ENCODE data around the gene SYT1.
A peak's percentile ranks its signal among the peaks of the same experiment; 100 is the strongest.
"Not testable (repeated sequence)": the region's sequence is repeated elsewhere in the genome, so short reads cannot be mapped to it uniquely, and the experiment has no call there.

SYT1 gene

DNA sequence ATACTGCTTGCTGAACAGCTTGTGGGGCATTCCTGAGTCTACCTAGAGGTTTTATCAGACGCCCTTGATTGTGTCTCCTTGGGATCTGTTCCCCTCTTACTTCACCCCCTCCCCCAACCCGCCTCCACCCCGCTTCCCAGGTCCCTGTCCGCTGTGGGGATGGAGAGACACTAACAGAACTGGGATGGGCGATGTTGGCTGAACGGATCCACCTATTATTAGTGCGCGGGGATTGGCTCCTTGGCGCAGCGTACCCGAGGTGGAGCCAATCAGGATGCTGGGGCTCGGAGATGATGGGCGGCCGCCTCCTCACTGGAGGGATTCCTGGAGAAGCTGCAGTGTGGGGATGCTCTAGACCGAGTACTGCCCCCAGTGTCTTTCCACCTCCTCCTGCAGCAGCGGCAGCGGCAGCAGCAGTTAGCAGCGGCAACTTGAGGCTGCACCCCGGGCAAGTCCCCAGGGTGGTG lies at the start of gene SYT1:
Gene SYT1, plus strand, starts transcription at position 372 of the 467 bp plus-strand sequence.
- peak; percentile 93 to 99 (median 98) for DNase-seq

DNA sequence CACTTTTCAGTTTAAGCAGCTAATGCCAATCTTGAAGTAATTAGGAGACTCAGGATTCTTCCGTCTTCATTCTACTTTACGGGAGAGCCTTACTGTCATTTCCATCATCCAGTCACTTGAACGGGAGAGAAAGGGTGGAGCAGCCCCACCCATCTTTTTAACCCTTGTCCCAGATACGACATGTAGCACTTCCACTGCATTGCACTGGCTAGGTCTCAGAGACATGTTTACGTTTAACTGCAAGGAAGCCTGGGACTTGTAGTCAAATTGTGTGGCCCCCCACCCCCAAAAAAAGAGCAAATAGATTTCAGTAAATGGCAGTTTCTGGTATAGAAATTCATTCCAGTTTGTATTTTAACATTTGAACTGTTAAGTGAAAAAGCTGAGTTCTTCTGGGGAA lies 46.1 kb upstream of the SYT1 start:
- DNase-seq: no peak

DNA sequence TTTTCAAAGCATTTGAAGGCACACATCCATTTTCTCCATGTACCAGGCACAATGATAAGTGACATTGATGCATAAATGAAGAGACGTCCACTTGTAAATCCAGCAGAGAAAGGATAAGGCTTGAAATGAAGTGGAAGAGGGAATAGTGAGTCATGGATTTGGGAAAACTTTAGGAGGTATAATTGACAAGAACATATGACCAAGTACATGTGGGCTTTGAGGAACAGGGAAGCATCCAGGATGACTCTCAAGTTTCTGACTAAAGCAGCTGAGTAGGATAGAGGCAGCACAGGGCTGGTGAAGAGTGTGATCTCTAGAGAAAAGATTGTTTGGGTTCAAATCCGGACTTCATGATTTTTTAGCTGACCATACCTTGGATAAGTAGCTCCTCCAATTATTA lies 43.6 kb upstream of the SYT1 start:
- DNase-seq: no peak

DNA sequence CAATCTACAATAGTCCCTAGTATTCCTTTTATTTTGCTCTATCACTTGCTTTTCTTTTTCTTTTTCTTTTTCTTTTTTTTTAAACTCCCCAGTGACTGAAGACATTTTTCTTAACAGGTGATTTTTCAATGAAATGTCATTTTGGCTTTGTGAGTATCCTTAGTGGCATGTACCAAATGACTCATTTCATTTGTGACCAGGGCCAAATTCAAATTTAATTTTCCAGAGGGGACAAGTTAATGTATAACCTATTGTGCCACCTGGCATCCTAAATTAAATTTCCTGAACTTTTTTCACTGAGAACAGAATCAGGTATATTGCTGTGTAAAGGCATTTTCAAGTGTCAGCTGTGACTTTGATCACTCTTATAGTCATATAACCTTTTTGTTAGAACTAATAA lies 39.7 kb upstream of the SYT1 start:
- no peak for DNase-seq

DNA sequence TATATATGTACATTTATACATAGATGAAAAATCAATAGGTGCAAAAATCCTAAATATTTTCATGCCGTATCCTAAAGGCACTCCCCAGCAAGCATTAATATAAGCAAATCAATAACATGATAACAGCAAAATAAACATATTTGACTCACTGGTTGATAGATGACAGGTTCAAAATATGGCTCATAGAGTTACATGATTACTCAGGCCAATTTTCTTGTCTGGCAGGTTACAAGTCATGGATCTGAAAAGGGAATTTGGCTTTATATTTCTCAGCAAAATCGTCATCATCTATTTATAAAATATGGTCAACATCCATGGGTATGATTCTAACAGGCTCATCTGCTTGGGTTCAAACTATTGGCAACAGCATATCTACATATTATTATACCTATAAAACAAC lies 34.9 kb upstream of the SYT1 start:
- no peak for DNase-seq

DNA sequence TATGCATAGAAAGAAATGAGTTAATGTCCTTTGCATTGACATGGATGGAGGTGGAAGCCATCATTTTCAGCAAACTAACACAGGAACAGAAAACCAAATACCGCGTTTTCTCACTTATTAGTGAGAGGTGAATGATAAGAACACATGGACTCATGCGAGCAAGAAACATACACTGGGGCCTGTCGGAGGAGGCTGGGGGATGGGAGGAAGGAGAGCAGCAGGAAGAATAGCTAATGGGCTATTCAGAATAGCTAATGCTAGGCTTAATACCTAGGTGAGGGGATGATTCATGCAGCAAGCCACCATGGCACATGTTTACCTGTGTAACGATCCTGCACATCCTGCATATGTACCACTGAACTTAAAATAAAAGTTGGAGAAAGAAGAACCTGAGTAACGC lies 29.1 kb upstream of the SYT1 start:
- DNase-seq: peak in 2 of 3 experiments; percentile 2 to 24

DNA sequence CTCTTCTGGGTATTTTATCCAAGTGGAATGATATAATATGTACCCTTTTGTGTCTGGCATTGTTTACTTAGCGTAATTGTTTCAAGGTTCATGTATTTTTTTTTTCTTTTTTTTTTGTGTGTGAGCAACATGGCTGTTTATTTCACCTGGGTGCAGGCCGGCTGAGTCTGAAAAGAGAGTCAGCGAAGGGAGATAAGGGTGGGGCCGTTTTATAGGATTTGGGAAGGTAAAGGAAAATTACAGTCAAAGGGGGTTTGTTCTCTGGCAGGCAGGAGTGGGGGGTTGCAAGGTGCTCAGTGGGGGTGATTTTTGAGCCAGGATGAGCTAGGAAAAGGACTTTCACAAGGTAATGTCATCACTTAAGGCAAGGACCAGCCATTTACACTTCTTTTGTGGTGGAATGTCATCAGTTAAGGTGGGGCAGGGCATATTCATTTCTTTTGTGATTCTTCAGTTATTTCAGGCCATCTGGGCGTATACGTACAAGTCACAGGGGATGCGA lies 24.0 kb upstream of the SYT1 start:
- not testable (repeated sequence) for DNase-seq

DNA sequence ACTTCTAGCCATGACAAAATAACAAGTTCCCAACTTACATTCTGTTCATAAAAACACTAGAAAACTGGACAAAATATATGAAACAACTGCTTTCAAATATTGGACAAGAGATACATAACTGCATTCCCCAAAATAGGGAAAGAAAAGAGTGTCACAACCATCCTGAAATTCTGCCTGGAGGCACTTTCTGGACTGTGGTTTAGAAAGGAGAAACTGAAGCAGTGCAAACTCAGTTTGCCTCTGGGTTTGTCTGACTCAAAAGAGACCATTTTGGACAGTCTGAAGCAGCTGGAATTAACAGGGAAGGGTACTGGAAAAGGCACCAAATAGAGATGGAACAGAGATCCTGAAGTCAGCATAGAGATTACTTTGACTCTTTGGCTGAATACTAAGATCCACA lies 11.3 kb upstream of the SYT1 start:
- no peak for DNase-seq

DNA sequence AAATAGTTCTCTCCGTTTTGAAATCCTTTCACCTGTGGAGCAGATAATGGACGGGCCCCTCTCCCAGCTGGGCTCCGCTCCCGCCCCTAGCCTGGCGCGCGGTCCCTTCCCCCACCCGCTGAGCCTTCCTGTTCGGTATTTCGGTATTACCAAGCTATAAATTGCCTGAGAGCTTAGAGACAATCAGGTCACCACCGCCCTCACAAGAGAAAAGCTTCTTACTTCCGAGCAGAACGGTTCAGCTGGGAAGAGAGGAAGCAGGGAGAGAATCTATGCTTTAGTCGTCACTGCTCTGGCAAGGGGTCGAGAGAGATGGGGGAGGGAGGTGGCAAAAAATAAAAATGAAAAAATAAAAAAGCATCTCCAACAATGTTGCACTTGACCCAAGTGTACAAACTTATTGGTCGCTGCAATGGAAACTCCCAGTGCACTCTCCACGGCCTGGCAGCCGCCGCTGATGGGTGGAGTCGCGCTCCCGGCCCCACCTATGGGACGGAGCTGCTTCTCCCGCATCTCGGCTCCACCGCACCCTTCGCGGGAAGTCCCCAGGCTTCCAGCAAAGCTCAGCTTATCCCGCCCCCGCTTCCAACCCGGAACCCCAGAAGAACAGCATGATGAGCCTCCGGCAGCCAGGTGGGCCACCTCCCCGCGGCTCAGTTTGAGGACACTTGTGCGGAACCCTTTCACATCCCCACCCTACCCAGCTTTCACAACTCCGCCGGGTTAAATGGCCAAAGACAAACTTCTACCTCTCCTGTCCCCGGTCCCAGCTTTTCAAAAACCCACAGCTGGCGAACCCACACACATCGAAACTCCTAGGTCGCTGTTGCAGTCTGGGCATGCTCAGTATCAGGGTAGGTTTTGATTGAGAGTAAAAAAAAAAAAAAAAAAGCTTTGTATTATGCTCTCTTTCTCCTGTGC lies 832 bp upstream of the SYT1 start:
- peak; percentile 75 to 97 (median 92) for DNase-seq

DNA sequence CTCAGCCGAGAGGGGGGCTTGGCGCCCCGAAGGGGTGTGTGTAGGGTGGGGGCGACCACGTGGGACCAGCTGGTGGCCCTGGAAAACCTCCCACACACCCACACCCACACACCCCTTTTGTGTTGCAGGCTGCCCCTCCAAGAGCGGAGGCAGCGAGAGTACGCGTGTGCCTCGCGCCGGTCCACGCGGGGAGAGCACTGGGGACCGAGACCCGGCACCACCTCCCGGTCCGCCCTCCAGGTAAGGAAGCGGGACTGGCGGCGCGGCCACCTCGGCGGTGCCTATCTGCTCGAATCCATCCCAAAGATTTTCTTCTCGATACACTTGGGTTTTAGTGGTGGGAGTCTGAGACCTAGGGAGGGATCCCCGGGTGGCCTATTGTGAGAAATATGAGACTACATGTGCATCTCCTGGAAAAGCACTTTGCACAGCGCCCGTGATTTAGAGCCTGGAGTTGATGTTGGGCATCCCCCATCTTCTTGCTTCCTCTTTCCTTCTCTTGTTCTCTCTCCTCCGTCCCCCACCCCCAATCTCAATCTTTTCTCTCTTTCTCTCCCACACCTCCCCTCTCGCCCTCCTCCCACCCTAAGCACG lies 393 bp downstream of the SYT1 start:
- DNase-seq: peak; percentile 59 to 94 (median 94)

DNA sequence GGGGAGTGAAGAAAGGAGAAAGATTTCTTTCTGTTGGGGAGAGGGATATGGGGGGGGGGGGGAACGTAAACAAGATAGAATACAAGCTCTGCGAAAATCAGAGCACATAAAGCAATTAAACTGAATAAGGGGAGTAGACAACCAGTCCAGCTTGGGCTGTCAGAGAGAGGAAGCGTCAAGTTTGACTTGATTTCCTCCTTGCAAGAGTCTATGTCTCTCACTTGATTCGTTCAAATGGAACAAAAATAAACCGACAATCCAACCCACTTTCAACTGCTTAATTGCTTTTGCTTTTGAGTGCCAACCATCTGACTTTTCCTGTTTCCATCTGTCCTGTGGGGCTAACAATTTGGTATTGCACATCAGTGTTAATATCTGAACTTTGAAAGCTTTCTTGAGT lies 942 bp downstream of the SYT1 start:
- peak; percentile 14 to 83 (median 78) for DNase-seq

DNA sequence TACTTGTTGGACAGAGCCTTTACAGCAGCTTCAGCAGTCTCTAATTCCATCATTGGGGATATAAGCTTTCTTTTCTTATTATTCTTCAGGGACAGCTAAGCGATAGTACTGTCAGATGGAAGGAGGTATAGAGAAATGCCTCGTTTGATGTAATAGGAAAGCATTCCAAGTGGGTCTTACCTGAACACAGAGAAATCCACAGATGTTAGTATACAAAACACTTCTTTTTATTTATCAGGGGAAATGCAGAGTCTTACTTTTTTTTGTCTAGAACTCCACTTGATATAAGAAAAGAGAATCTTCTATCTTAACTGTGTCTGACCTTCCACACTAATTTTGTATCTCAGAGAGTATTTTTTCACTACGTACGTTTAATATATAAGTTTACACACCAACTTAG lies 1.9 kb downstream of the SYT1 start:
- DNase-seq: peak in 1 of 3 experiments; percentile 74

DNA sequence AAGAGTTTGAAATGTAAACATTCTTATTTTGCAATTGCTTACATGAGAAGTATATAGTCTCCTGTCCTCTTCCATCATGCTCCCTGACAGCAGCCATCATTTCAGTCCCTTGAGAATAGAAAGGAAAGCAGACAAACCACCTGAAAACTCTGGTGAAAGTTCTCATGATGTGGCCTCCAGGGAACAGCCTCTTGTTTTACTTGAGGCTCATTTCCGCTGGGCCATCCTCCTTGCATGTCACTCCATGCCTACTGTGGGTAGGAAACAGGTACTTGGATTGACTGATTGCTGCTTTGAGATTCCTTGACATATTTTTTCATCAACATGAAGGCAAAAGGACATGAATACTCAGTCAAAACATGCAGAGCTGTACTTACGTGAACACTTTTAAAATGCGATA lies 6.0 kb downstream of the SYT1 start:
- peak in 1 of 3 experiments; percentile 50 for DNase-seq

DNA sequence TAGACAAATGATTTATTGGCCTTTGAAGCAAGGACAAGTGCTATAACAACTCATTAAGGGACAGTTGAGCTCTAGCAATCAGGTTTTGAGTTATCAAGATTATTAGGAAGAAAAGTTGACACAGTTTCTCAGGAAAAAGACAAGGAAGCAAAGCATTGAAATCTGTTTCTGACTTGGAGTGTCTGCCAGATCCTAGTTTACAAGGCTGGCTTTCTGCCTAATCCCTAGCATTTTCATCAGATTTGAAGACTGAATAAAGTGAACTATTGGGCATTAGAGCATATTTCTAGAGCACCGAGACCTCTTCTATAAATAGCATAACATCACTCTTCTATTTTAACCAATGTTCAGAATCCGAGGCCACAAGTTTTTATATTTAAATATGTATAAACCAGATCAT lies 7.0 kb downstream of the SYT1 start:
- DNase-seq: no peak

DNA sequence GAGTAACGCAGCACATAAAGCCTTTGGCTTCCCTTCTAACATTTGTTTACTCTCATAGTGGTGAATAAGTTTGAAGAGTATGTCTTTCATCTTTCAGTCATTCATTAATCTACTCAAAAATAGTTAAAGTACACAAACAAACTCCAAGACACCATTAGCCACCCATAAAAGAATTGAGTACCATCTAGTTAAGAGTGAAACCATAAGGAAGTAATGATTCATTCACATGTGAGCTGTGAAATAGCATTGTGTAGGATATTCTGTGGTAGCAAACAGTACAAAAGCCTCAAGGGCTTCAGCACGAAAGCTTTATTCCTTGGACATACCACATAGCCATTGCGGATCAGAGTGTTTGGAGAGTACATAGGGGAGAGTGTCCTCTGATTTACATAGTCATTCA lies 13.9 kb downstream of the SYT1 start:
- peak in 1 of 3 experiments; percentile 64 for DNase-seq

DNA sequence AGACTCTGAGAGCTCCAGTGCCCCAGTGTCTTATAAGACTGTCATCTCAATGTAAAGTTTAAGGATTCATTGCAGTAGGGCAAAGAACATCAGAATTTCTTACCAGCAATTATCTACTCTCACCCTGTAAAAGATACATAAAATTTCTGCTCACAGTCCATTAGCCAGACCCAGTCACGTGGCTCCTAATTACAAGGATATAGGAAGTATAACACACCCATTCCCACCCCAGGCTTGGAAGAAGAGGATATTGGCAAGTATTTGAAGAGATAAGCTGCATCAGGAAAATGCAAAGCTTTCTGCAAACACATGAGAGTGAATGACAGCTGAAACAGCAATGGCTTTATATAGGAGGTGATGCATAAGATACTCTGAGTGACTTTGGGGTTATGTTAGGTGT lies 14.3 kb downstream of the SYT1 start:
- DNase-seq: no peak

DNA sequence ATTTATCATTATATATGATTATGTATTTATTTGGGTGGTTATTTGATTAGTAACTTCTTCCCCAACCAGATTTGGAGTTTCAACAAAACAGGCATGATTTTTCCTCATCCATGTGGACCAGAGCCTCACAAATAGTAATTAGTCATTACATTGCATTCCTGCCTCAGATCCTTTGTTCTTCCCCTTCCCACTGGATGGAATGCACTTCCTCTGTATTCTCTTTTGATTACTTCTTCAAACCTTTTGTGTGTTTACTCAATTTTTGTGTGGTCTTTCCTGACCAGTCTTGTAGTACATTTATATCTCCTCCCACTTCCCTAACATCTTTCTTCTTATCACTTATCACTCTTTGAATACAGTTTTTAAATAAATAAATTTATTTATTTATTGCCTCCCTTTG lies 15.5 kb downstream of the SYT1 start:
- DNase-seq: no peak

DNA sequence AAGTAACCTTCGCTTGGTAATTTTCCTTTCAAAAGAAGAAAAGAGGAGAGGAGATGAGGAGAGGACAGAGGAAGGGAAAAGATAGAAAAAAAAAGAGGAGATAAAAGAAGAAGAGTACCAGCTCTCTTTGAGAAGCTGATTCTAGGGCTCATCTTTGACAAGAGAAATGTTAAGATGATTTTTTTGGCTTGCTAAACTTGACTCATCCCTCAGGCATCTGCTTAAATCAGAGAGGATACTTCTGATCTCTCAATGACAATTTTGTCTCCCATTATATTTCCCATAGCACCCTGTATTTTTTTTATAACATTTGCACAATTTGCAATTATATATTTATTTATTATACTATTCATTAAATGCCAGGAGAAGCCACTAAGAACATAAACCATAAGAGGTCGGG lies 17.1 kb downstream of the SYT1 start:
- DNase-seq: no peak

DNA sequence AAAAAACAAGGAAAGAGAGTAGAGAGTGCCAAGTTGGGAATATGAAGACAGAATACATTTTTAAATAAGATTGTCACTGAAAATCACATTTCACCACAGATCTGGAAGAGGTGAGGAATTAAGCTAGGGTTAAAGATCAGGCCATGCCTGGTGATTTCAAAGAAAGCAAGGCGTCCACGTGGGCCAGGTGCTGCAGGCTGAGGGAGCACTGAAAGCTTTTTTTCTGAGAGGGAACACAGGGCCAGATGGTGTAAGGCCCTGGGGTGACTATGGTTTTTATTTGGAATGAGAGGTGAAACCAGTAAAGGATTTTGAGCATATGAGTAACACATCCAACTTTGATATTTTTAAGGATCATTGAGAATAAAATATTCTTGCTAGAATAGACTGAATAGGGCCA lies 20.9 kb downstream of the SYT1 start:
- peak in 1 of 3 experiments; percentile 24 for DNase-seq

DNA sequence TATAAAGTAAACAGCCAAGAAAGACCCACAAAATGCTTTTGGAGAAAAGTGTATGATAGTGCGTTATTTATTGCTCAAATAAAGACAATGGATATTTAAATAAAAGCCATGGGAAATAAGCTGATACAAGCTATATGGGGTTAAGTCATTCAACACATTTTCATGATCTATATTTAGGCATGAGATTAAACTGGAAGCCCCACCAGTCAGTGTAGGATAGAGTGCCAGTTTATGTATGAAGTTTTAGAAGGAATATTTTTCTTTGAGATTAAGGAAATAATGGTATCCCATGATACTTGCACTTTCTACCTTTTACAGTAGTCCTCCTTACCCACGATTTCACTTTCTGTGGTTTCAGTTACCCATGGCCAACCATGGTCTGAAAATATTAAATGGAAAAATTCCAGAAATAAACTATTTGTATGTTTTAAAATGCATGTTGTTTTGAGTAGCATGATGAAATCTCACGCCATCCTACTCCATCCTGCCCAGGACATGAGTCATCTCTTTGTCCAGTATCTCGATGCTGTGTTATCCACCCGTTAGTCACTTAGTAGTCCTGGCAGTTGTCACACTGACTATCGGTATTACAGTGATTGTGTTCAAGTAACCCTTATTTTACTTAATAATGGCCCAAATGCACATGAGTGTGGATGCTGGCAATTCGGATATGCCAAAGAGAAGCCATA lies 22.3 kb downstream of the SYT1 start:
- no peak for DNase-seq

DNA sequence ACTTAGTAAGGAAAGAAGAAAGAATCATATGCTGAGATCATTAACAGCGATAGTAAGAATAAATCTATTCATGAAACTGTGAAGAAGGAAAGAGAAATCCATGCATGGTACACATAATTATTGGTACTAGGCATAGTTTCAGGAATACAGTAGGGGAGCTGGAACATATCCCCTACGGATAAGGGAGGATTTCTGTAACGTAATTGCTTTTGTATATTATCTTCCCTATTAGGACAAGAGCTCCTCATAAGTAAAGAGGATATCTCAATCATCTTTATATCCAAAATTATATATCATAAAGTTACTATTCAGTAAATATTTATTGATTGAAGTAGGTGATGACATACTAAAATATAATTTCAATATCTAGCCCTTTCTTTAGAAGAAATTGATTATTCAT lies 22.9 kb downstream of the SYT1 start:
- no peak for DNase-seq

DNA sequence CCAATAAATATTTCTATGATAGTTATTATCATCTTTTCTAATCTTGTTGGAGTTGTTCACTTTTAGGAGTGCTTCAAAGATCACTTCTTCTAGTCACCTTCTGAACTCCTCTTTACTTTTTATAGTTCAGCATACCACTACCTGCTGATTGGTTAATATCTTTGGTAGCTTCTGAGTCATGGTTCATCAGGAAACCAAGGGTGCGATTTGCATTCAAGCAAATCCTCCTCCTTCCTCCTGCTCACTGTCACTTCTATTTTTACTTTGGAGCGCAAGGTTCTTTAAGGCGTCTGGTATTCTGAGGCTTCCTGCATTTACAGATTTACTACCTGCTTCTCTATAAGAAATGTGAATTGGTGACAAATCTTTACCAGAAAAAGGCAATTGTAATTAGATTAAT lies 24.0 kb downstream of the SYT1 start:
- DNase-seq: no peak

DNA sequence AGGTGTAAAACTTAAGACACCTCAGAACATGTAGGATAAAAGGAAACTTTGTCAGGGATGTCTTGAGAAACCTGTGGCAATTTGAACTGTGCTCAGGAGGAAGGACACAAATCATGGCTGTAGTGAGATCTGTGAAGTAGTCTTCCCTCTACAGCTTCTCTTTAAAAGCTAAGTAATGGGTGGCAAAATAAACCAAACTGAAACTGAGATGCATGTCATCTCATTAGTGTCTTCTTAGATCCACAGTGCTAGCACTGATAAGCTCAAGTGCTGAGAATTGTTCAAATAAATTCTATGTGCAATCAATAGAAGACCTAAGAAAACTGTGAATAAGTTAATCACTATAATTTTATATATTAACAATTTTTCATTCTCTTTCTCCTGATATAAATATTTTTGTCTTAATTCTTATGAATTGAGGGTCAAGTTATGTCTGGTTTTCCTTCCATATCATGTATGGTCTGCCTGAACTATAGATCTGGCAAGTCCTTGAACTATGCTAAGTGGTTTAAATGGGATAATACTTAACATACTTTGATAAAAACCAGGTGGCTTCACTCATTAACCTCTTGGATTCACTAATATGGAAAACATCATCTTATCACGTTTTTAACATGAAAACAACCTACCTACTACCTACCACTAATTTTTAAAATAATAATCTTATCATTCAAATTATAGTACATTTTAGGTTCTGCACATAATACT lies 27.2 kb downstream of the SYT1 start:
- no peak for DNase-seq
